GM18520 (cell line): ENCODE results near the gene CAPN8.

Source experiments
- ATAC-seq: cut with Tn5 transposase; IDR thresholded peaks from one replicate; pipeline ENCODE4 v1.9.1; 2021; ENCODE audit not compliant: unreplicated experiment

The CAPN8 gene

GRCh38 chr1:223665592-223666312, at the start of gene CAPN8:
Gene CAPN8, minus strand, starts transcription at chr1:223665701. Its CDS starts 55 bp downstream, at chr1:223665646.
- ATAC-seq = no peak

GRCh38 chr1:223714849-223715603, 49.5 kb upstream of the CAPN8 start:
- ATAC-seq = no peak

- no peak for ATAC-seq
Measured at GRCh38 chr1:223714421-223714724, 48.9 kb upstream of the CAPN8 start.

GRCh38 chr1:223713546-223714420, 48.3 kb upstream of the CAPN8 start:
- ATAC-seq = no peak

- peak; percentile 4 for ATAC-seq
Measured at GRCh38 chr1:223712850-223713474, 47.5 kb upstream of the CAPN8 start.

GRCh38 chr1:223712194-223712849, 46.8 kb upstream of the CAPN8 start, which contains the start of gene CAPN2:
Gene CAPN2, plus strand, starts transcription at chr1:223712539. Its CDS starts 102 bp downstream, at chr1:223712641.
- ATAC-seq = peak; percentile 39

GRCh38 chr1:223711747-223712193, 46.3 kb upstream of the CAPN8 start:
- ATAC-seq = no peak

- ATAC-seq = no peak
Measured at GRCh38 chr1:223711173-223711572, 45.7 kb upstream of the CAPN8 start.

GRCh38 chr1:223710179-223711133, 45.0 kb upstream of the CAPN8 start:
- ATAC-seq = no peak

GRCh38 chr1:223709598-223709997, 44.1 kb upstream of the CAPN8 start:
- ATAC-seq = no peak

- no peak for ATAC-seq
Measured at GRCh38 chr1:223708651-223709268, 43.3 kb upstream of the CAPN8 start.

GRCh38 chr1:223708001-223708359, 42.5 kb upstream of the CAPN8 start:
- ATAC-seq = no peak

- ATAC-seq = no peak
Measured at GRCh38 chr1:223707256-223708000, 41.9 kb upstream of the CAPN8 start.

GRCh38 chr1:223706077-223706973, 40.8 kb upstream of the CAPN8 start:
- no peak for ATAC-seq

- ATAC-seq = no peak
Measured at GRCh38 chr1:223704921-223705878, 39.7 kb upstream of the CAPN8 start.

GRCh38 chr1:223703668-223704013, 38.1 kb upstream of the CAPN8 start:
- ATAC-seq = no peak
